DMS 273 treated with DMSO at 0.1 percent for 48 hours (cell line): ENCODE data around the gene SLC25A41.

Experiments used
- DNase-seq: peaks from one replicate; lab custom pipeline; 2025; lab: John Stamatoyannopoulos, UW

The SLC25A41 gene

GRCh38 chr19:6433663-6434062, at the start of gene SLC25A41:
Gene SLC25A41 (minus strand): TSS chr19:6433763. CDS start chr19:6433693, 70 bp downstream.
- DNase-seq = no peak

- no peak for DNase-seq
These were observed 49.7 kb upstream of the SLC25A41 start for GRCh38 chr19:6483235-6483634.

- no peak for DNase-seq
These were observed 48.8 kb upstream of the SLC25A41 start for GRCh38 chr19:6482343-6482686.

GRCh38 chr19:6481541-6482342, 48.2 kb upstream of the SLC25A41 start, which contains the start of gene DENND1C:
Gene DENND1C (minus strand): TSS chr19:6481787. CDS start chr19:6481695, 92 bp downstream.
- DNase-seq = no peak

- DNase-seq = no peak
These were observed 47.4 kb upstream of the SLC25A41 start for GRCh38 chr19:6480848-6481415.

GRCh38 chr19:6479836-6480398, 46.4 kb upstream of the SLC25A41 start:
- no peak for DNase-seq

GRCh38 chr19:6478815-6479214, 45.3 kb upstream of the SLC25A41 start:
- DNase-seq = no peak

GRCh38 chr19:6476896-6477431, 43.4 kb upstream of the SLC25A41 start:
- no peak for DNase-seq

- no peak for DNase-seq
These were observed 42.8 kb upstream of the SLC25A41 start for GRCh38 chr19:6476155-6476895.

- DNase-seq = no peak
These were observed 42.0 kb upstream of the SLC25A41 start for GRCh38 chr19:6475321-6476108.

- no peak for DNase-seq
These were observed 40.1 kb upstream of the SLC25A41 start for GRCh38 chr19:6473647-6474046.

- no peak for DNase-seq
These were observed 39.1 kb upstream of the SLC25A41 start for GRCh38 chr19:6472713-6473112.

GRCh38 chr19:6471076-6471475, 37.5 kb upstream of the SLC25A41 start:
- DNase-seq = no peak

GRCh38 chr19:6470173-6470572, 36.6 kb upstream of the SLC25A41 start:
- no peak for DNase-seq

GRCh38 chr19:6467384-6467783, 33.8 kb upstream of the SLC25A41 start:
- no peak for DNase-seq

GRCh38 chr19:6466526-6467248, 33.1 kb upstream of the SLC25A41 start:
- no peak for DNase-seq

- no peak for DNase-seq
These were observed 32.1 kb upstream of the SLC25A41 start for GRCh38 chr19:6465663-6466062.

- no peak for DNase-seq
These were observed 31.4 kb upstream of the SLC25A41 start for GRCh38 chr19:6465006-6465405.

- no peak for DNase-seq
These were observed 30.7 kb upstream of the SLC25A41 start, which contains the start of gene CRB3 for GRCh38 chr19:6464070-6464873. Gene CRB3 (plus strand): TSS chr19:6464271. CDS start chr19:6464702, 431 bp downstream.
